Measurements from ENCODE around the gene YWHAE.
"Not testable (repeated sequence)": the region's sequence is repeated elsewhere in the genome, so short reads cannot be mapped to it uniquely, and the experiment has no call there.

YWHAE gene

DNA sequence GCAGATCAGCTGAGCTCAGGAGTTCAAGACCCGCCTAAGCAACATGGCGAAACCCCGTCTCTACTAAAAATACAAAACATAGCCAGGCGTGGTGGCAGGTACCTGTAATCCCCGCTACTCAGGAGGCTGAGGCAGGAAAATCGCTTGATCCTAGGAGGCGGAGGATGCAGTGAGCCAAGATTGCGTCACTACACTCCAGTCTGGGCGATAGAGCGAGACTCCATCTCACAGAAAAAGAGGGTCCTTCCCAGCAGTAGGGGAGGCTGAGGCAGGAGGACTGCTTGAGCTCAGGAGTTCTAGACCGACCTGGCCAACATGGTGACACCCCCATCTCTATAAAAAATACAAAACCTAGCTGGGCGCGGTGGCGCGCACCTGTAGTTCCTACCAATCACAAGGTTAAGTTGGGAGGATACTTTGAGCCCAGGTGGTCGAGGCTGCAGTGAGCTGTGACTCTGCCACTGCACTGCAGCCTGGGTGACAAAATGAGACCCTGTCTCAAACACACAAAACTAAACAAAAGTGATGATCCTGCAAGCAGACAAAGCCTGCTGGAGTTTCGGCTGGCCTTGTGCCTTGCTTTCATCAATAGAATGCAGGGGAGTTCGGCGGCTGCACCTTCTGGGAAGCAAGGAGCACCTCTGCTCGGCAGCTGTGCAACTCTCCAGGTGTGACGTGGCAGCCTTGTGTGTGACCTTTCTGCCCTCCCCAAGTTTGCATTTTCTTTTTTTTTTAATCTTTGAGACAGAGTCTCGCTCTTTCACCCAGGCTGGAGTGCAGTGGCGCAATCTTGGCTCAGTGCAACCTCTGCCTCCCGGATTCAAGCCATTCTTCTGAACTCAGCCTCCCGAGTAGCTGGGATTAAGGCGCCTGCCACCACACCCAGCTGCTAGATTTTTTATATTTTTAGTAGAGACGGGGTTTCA is 12.4 kb upstream of the YWHAE start:
- no peak for DNase-seq

DNA sequence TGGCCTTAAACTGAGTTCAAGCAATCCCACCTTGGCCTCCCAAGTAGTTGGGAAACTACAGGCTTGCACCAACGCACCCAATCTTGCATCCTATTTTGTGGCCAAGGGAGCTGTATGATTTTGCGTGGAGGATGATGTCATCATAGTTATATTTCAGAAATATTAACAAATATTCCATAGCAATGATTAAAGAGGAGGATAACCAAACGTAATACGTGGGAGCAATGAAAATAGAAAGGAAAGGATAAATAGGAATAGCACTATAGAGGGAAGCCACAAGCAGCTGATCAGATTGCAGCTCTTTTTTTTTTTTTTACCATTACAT is 2.2 kb upstream of the YWHAE start:
- no peak for DNase-seq

DNA sequence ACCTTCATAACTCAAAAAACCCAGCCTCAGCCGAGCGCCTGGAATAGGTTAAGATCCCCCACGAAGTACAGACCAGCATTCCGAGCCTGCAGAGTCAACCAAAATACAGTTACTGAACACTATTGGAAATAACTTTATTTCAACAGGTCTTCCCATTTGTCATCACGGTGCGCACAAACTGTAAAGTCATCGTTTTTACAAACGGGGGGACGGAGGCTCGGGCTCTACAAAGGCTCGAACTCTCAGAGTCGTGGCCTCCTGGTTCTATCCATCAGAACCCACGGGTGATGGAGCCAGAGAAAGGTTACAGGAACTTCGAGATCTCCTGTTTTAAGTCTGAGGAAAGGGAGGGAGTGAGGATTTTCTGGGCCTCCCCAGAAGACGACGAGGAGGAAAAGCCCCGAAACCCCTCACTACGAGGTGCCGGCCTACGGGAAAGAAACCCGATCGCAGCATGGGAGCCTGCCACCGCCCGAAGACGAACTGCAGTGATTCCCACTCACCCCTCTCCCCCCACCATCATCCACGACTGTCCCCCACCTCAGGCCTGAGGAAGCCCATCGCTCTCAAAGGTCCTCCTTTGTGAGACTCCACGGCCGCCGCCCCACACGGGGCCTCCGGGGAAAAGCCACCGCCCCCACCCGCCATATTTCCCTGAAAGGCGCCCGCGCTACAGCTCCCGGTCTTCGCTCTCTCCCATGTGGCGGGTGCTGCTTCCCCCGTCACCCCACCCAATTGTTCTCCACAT is 917 bp downstream of the YWHAE start:
- DNase-seq, result peak in 18 of 51 donors; percentile 16 to 87 (median 60)

DNA sequence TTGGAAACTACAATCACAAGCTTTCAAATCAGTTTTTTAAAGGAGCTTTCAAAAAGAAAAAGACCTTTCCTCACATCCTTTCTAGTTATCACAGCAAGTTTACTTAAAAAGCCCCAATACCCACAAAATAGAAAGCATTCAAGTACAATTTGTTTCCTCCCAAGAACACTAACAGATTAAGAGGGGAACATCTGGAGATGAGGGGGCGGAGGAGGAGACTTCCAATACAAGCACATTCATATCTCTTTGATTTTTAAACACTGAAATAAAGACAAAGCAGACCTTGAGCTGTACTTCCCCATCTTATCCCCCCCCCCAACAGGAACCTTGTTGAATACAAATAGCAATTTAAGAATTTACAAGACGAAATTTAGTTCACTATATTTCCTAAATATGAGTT is 2.0 kb downstream of the YWHAE start:
- peak in 2 of 51 donors; percentile 3 to 20 for DNase-seq

DNA sequence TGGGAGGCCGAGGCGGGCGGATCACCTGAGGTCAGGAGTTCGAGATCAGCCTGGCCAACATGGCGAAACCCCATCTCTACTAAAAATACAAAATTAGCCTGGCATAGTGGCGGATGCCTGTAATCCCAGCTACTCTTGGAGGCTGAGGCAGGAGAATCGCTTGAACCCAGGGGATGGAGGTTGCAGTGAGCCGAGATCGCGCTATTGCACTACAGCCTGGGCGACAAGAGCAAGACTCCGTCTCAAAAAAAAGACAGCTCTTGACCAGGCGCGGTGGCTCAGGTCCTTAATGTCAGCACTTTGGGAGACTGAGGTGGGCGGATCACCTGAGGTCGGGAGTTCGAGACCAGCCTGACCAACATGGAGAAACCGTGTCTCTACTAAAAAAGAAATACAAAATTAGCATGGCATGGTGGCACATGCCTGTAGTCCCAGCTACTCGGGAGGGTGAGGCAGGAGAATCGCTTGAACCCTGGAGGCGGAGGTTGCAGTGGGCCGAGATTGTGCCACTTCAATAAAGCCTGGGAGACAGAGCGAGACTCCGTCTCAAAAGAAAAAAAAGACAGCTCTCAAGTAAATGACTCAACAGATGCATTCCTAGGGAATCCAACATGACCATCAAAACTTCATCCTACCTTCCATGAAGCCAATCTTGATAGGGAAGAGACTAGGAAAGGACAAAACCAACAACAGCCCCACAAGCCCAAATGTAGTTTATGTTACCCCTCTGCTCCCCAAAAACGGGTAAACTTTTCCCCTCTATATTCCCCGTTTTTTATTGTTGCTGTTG is 4.0 kb downstream of the YWHAE start:
- not testable (repeated sequence) for DNase-seq

DNA sequence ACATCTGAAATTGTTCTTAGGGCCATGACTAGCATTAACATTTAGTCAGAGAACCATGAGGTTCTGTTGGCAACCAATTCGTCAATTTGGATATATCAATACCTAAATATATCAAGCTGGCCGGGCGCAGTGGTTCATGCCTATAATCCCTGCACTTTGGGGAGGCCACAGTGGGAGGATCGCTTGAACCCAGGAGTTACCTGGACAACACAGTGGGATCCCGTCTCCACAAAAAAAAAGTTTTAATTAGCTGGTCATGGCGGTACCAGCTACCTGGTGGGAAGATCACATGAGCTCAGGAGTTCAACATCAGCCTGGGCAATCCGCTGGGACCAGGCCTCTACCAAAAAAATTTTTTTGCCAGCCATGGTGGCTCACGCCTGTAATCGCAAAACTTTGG is 8.4 kb downstream of the YWHAE start:
- DNase-seq, result no peak

DNA sequence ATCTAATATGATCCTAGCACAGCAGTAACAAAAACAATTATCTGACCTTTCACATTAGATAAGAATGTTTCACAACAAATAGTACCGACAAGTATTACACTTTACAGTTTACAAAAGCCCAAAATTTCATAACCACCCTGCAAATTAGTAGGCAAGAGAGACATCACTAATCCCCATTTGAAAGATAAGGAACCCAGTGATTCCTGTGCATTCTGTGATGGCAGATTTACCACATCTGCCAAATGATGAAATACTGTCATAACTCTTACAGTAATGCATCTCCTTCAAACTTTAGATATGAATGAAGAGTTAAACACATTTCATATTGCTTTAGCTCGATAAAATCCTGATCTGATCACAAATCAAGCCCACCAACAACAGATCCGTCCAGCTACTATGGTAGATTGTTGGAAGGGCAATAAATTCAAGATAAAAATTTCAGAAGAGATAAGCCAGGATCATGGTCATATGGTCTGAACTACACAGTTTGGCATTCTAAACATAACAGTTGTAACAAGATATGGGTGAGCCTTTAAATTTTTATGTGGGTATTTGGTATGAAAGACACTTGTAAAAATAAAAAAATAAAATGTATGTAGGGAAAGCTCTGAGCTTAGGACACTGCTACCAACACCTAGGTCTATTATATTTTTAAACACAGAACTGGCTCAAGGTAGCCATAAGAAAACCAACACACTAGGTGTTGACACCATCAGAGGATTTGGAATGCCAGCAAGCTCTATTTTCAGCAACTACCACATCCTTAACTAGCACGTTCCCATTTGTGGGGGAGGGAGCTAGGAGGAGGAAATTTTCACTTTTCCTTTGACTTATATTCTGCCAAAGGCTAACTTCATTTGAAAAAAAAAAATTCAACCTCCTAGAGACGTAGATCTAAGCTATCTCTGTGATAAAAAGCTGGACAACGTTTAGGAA is 9.3 kb downstream of the YWHAE start:
- no peak for DNase-seq

DNA sequence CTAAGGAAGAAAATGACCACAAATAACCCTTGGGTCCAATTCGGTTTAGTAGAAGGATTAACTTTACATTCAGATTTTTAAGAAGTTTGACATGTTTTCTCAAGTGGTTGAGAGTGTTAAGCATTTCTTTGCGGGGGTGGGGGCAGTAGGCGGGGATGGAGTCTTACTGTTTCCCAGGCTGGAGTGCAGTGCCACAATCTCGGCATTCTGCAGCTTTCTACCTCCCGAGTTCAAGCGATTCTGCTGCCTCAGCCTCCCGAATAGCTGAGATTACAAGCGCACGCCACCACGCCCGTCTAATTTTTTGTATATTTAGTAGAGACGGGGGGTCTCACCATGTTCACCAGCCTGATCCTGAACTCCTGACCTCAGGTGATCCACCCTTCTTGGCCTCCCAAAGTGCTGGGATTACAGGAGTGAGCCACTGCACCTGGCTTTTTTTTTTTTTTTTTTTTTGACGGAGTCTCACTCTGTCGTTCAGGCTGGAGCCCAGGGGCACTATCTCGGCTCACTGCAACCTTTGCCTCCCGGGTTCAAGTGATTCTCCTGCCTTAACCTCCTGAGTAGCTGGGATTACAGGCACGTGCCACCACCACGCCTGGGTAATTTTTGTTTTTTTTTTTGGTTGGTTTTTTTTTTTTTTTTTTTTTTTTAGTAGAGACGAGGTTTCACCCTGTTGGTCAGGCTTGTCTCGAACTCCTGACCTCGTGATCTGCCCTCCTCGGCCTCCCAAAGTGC is 12.4 kb downstream of the YWHAE start:
- not testable (repeated sequence) for DNase-seq

DNA sequence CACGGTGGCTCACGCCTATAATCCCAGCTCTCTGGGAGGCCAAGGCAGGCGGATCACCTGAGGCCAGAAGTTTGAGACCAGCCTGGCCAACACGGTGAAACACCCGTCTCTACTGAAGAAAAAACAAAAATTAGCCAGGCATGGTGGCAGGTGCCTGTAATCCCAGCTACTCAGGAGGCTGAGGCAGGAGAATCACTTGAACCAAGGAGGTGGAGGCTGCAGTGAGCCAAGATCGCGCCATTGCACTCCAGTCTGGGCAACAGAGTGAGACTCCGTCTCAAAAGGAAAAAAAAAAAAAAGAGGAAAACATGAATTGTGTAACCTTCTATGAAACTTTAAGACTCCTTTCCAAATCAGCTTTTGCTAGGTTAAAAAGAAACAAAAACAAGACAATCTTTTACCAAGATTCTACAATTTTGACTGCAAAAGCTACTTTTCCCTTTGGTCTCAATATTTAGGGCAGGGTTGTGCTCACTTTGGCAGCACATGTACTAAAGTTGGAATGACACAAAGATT is 13.3 kb downstream of the YWHAE start:
- DNase-seq, result not testable (repeated sequence)

DNA sequence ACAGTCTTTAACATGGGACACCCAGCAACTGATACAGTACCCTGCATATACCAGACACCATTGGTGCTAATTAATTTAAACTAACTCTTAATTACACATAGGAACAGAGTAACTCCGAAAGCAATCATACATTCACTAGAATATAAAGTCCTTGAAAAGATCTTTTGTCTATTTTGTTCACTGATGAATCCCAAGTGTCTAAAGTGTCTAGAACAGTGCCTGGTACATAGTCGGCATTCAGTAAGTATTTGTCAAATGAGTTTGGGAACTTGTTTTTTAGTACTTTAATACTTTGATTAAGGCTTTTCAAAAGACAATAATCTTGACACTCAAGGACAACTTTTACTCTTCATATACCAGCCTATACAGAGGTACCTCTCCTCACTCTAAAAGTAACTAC is 13.8 kb downstream of the YWHAE start:
- DNase-seq, result no peak

DNA sequence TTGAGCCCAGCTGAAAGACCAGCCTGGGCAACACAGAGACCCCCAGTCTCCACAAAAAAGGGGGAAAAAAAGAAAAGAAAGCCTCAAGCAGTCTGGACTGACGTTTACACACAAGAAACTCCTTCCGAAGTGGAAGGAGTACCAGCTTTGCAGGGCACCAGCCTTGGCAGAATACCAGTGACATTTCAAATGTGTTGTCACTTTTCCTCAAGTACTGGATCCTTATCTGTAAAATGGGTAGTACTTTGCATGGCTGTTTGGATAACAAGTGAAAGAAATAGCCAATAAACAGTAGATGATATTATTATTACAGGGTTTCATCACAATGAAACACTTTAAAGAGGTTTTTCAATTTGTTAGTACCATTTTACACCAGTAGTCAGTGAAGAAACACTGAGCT is 14.2 kb downstream of the YWHAE start:
- DNase-seq, result no peak

DNA sequence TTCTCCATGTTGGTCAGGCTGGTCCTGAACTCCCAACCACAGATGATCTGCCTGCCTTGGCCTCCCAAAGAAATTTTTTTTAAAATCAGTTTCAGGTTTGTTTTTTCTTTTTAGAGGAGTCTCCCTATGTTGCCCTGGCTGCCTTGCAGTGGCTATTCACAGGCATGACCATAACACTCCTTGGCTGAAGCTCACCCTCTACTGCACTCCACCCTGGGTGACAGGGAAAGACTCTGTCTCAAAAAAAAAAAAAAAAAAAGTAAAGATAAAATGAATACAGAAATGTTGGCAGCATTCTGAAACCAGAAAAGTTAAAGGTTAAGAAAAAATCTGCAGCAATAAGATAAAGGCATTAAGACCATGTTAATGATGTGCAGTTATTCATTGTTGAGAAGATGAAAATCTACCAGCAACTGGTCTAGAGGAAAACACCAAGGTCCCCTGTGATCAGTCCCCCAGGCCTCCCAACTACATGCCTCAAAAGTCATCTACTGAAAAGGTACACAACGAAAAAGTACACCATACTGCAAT is 15.1 kb downstream of the YWHAE start:
- DNase-seq, result no peak

DNA sequence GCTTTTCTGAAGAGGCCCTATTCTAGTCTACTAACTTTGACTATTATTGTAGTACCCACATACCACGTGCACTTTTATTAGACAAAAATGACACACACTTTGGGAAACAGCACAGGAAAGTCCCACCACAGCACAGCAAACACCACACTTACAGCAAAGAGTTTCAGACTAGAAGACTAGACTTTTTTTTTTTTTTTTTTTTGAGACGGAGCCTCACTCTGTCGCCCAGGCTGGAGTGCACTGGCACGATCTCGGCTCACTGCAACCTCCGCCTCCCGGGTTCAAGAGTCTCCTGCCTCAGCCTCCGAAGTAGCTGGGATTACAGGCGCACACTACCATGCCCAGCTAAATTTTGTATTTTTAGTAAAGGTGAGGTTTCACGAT is 20.1 kb downstream of the YWHAE start:
- peak in 1 of 51 donors; percentile 3 for DNase-seq

DNA sequence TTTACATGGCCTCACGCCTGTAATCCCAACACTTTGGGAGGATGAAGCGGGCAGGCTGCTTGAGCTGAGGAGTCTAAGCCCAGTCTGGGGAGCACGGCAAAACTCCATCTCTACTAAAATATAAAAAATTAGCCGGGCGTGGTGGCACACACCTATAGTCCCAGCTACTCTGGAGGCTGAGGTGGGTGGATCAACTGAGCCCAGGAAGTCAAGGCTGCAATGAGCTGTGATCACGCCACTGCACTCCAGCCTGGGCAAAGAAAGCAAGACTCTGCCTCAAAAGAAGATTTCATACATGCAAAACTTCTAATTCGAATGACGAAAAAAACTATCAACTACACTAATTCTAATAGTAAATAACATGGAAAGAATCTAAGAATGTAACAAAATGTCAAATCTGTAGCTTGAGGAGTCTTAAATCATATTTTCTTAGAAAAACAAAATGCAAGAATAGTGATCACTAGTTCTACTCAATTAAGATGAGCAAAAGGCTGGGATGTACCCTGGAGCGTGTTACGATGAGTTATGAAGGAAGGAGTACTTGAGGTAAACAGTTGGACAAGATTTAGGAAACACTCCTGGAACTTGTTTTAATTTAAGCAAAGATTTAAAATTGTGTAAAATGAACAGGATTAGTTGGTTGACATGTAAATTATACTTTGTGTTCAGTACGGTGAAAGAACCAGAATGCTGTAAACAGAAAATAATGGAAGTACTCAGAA is 20.7 kb downstream of the YWHAE start:
- no peak for DNase-seq

DNA sequence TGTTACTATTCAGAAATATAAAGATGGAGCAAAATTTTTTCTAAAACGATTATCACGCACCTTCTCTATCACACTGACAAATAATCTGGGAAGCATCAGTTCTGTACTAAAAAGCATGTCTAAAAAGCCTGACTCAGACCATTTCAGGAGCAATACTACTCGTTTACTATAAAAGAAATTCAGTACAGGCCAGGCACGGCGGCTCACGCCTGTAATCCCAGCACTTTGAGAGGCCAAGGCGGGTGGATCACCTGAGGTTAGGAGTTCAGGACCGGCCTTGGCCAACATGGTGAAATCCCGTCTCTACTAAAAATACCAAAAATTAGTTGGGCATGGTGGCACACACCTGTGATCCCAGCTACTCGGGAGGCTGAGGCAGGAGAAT is 21.6 kb downstream of the YWHAE start:
- DNase-seq, result not testable (repeated sequence)

DNA sequence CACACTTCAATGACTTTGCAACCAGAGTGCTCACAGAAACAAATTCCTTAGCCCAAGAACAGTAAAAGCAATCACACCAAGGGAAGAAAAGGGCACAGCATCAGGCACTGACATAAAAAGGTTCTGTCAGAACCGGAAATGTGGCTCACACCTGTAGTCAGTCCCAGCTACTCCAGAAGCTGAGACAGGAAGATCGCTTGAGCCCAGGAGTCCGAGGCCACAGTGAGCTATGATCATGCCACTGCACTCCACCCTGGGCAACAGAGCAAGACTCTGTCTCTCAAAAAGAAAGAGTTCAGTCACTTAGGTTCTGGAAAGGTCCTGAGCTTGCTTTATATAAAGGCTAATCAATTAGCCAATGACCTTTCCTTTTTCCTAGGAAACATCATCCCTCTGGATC is 22.7 kb downstream of the YWHAE start:
- no peak for DNase-seq

DNA sequence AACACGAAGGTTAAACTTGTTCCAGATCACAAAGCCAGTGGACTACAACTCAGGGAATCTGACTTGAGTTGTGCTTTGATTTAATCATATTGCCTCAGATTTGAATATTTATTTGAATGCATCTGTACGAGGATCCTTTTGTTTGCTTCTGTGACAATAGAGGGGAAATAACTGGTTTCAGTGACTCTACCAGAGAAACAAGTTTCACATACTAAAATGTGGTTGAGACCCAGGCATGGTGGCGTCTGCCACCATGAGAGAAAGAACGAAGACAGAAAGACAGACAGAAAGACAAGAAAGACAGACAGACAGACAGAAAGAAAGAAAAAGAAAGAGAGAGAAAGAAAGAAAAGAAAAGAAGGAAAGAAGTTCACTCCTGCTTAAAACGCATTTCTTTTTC is 24.0 kb downstream of the YWHAE start:
- DNase-seq, result no peak

DNA sequence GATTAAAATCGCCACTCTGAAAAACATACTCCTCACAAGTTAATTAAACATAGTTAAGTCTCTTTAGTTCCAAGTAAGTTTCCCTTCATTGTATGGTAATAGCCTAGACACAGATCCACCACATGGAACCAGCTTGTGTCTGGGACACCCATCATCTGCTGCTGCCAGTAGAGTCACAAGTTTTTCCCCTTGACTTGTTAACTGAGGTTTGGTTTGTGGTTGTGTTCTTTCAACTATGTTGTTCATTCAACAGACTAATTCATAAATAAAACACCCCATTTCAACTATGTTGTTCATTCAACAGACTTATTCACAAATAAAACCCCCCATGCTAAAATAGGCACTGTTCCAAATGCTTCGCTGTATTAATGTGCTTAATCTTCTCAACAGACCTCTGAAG is 24.4 kb downstream of the YWHAE start:
- no peak for DNase-seq
